Activated CD8-positive, alpha-beta memory T cell treated with anti-CD3 and anti-CD28 coated beads, Interleukin-2, amount 50 U/mL, for 48 hours (primary cell): ENCODE results near the gene ZGPAT.

Source experiments
- DNase-seq: peaks from one replicate; pipeline ENCODE4 v3.0.0-alpha.2; 2020

The ZGPAT gene

DNA sequence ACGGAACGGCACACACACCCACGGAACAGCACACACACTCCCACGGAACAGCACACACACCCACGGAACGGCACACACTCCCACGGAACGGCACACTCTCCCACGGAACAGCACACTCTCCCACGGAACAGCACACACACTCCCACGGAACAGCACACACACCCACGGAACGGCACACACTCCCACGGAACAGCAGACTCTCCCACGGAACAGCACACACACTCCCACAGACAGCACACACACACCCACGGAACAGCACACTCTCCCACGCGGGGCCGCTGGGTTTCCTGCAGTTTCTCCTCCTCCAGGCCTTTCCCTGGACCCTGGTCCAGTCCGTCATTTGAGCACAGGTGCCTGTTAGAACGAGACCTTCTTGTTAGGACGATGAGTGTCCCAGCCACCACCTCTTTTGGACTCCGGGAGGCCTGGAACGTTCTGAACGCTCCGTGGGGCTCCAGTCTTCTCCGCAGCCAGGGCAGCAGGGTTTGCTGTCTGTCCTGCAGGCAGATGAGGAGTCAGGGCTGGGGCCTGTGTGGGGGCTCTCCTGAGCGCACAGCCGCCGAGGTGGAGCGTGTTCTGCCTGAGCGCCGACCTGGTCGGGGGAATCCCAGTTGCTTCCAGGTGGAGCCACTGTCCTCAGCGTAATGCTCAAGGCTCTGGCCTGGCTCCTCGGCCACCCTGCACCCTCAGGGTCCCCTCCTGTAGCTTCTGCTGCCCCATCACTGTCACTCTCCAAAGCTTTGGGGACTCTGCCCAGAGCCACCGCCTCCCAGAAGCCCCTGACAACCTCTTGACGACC, 29.0 kb upstream of the ZGPAT start:
- DNase-seq, result no peak

DNA sequence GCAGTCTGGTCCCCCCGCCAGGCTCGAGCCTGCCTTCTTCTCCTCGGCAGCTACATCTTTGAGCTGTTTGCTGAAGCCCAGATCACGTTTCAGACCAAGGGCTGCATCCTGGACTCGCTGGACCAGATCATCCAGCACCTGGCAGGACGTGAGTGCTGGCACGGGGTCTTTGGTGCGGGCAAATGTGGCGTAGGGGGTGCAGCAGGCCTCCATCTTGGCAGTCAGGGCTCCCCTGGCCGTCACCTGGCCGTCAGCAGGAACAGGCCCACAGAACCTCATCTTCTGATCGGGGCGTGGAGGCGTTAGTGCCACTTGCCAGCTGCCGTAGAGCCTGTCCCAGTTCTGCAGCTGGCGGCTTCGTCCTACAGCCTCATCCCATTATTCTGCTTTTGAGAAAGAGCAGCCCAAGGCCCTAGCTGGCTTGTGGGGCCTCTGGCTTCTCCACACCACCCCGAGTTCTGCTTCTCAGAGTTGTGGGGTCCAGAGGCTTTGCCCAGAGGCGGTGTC, 28.0 kb upstream of the ZGPAT start:
- no peak for DNase-seq

DNA sequence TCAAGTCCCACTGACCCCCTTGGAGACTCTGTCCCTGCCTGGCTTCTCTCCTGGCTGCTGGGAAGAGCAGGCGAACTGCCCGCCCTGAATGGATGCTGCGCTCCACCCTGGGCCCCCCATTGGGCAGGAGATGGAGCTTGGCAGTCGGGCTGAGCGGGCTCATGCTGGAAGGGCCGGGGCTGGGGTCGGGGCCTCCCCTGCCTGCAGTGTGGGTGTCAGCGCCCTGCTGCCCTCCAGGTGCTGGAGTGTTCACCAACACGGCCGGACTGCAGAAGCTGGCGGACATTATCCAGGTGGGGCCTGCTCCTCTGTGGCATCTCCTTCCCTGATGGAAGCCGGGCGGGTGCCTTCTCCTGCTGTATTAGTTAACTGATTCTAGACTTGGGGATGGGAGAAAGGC, 27.4 kb upstream of the ZGPAT start:
- DNase-seq, result no peak

- DNase-seq, result no peak
Measured at GRCh38 chr20:63680857-63681608, 26.8 kb upstream of the ZGPAT start.

- no peak for DNase-seq
Measured at GRCh38 chr20:63681609-63682142, 26.2 kb upstream of the ZGPAT start.

GRCh38 chr20:63682384-63683139, 25.3 kb upstream of the ZGPAT start:
- no peak for DNase-seq

DNA sequence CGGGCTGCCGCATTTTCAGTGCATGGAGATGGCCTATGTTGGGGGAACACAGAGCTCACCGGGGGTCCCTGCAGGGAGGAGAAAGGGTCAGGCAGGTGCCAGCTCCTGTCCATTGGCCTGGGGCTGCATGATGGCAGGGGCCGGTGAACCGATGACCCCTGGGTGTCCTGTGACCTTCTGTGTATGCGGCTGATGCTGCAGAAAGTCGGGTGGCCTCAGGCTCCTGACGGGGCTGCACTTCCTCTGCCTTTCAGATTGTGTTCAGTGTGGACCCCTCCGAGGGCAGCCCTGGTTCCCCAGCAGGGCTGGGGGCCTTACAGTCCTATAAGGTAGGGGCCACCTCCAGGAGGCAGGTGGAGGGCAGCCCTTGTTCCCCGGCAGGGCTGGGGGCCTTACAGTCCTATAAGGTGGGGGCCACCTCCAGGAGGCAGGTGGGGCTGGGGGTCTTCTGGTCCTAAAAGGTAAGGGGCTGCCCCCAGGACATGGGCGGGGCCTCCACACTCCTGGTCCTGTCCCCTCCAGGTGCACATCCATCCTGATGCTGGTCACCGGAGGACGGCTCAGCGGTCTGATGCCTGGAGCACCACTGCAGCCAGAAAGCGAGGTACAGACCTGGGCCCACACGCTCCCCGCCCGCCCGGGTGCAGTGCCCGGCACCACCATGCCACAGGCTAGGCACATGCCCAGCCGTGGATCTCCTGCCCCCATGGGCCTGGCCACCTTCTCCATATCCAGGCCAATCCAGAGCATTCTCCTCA, 22.4 kb upstream of the ZGPAT start:
- DNase-seq, result no peak

GRCh38 chr20:63686094-63686491, 21.7 kb upstream of the ZGPAT start:
- DNase-seq, result no peak

- DNase-seq, result no peak
Measured at GRCh38 chr20:63686492-63687321, 21.1 kb upstream of the ZGPAT start.

GRCh38 chr20:63687419-63688178, 20.2 kb upstream of the ZGPAT start:
- no peak for DNase-seq

DNA sequence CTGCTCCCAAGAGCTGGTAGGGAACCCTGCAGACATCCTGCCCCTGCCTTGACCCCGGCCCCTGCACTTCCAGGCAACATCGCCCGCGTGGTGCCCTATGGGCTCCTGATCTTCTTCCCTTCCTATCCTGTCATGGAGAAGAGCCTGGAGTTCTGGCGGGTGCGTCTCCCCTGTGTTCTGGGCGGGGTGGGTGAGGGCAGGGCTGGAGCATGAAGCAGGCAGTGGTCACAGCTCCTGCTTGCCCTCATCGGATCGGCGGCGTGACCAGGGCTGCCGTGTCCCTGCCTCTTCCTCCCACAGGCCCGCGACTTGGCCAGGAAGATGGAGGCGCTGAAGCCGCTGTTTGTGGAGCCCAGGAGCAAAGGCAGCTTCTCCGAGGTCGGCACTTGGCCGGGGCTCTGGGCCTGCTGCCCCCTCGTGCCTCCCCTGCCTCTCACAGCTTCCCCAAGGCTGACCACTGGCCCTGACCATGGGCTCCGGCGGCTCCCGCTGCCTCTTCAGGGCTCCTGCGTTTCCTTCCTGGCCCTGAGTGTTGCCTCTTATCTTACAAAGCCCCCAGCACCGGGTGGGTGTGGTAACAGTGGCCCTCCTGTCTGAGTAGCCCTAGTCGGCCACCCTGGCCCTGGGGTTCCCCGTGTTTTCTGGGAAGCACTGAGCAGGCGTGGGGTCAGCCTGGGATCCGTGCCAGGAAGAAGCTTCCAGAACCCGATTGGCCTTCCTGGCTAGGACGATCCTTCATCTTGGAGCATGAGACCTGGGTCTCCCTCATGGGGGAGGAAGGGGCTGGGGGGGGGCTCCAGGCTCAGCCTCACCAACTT, 19.4 kb upstream of the ZGPAT start:
- DNase-seq, result no peak

DNA sequence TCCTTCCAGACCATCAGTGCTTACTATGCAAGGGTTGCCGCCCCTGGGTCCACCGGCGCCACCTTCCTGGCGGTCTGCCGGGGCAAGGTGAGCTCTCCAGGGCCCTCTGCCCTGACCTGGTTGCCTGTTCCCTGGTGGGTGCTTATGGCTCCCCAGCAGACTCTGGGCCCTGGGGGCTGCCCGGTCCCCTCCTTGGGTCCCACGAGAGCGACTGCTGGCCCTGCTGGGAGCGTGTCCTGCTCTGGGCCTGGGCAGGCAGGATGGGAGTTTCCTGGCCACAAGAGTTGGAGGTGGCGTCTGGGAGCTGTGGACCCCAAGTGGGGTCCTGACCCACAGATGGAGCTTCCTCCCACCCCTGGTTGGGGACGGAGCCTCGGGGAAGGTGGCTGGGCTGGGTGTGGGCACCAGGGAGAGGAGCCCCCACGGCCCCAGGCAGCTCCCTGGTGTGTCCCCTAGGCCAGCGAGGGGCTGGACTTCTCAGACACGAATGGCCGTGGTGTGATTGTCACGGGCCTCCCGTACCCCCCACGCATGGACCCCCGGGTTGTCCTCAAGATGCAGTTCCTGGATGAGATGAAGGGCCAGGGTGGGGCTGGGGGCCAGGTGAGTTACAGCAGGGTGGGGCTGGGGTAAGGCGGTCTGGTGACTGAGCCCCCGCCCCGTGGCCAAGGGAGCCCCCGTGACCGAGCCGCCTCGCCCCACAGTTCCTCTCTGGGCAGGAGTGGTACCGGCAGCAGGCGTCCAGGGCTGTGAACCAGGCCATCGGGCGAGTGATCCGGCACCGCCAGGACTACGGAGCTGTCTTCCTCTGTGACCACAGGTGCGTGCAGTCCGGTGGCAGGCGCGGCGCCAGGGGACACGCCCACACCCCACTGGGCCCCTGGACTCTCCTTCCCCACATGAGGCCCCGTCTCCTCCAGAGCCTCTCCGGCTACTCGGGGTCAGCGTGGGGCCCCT, 18.5 kb upstream of the ZGPAT start:
- DNase-seq, result no peak

DNA sequence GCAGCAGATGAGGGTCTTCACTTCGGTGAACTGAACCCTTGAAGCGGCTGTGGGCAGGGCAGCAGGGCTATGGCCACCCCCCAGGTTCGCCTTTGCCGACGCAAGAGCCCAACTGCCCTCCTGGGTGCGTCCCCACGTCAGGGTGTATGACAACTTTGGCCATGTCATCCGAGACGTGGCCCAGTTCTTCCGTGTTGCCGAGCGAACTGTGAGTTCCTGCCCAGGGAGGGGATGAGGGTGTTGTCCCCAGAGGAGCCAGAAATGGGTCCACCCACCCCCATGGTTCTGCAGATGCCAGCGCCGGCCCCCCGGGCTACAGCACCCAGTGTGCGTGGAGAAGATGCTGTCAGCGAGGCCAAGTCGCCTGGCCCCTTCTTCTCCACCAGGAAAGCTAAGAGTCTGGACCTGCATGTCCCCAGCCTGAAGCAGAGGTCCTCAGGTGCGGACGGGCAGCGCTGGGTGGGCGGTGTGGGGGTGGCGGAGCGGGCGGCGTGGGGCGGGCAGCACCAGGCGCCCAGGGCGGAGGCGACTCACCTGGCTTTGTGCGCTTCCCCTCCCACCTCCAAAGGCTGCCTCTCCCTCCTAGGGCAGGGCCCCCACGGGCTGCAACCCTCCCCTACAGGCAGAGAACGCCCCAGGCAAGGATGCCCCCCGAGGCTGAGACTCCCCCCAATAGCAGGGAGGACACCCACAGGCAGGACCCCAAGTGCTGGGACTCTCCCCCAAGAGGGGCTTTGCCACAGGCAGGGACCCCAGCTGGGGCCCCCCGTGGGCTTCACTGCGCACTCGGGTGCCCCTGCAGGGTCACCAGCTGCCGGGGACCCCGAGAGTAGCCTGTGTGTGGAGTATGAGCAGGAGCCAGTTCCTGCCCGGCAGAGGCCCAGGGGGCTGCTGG, 17.6 kb upstream of the ZGPAT start:
- DNase-seq, result no peak

GRCh38 chr20:63690898-63691710, 16.7 kb upstream of the ZGPAT start:
- no peak for DNase-seq

DNA sequence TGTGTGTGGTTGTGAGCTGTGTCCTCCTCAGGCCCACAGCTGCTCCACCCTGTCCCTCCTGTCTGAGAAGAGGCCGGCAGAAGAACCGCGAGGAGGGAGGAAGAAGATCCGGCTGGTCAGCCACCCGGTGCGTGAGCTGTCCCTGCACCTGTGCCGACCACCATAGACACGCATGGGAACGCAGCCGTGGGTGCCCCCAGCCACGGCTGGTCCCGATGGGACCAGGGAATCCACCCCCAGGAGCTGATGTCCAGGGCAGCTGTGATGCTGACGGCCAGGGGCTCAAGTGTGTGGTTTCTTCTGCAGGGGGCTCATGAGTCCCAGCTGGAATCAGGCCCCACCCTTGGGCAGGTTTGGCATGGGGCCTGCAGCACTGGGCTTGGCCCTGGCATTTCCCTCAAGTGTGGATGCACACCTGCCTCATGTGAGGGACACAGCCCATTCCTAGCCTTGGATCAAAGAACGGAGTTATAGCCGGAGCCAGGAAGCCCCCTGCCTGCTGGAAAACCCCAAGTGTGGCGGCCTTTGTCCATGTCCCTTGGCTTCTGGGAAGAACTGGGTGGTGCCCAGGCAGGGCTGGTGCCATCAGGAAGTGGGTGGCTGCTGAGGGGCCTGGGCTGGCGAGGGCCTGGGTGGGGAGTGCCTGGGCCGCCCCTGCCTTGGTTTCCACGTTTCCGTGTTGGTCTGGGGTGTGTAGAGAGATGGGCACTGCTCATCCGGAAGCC, 16.0 kb upstream of the ZGPAT start:
- no peak for DNase-seq
